ENCODE results near the gene C14orf119. TPM values are rescaled to one million over a fixed set of nuclear protein-coding genes. Genes with fewer than 3 reads are reported as not detected.

C14orf119 gene
- total RNA-seq, 2 experiments from 2014 or later, result 42.4 to 44.5 TPM

- no peaks in the 10 kb centered on the region for H4K20me1 ChIP-seq (ENCODE audit: insufficient read depth, low read length)
- peaks cover 22% of the 10 kb centered on the region for H3K4me1 ChIP-seq (ENCODE audit: insufficient read depth, low read length, poor library complexity, severe bottlenecking)
- ChIA-PET POLR2A (interaction anchor here (1.1 kb wide), 1 partner anchor 42 kb away, joined by 3 read pairs; the partner anchor contains the start of genes ACIN1 and C14orf119), CTCF (ENCODE audit: unreplicated experiment) (interaction anchor here (0.9 to 1.9 kb wide), 2 partner anchors 55 to 58 kb away, joined by 3 to 5 read pairs; no protein-coding TSS in a partner anchor)
- no peak for TF ChIP-seq EZH2phosphoT487 (IDR thresholded peaks at IDR 0.05; ENCODE audit: borderline replicate concordance, low read depth, low read length)
- no peak for TF ChIP-seq CTCF (conservative IDR thresholded peaks at IDR 0.05; ENCODE audit: low read length)
- no peak overlapping the region for H3K4me2 ChIP-seq (ENCODE audit: low read length)
- no peak overlapping the region for H2AFZ ChIP-seq (ENCODE audit: low read length)
- BruUV-seq (replicated peaks), result no TSS peak
- peaks cover 6% of the 10 kb centered on the region; the same call in 1 of the 2 replicates for H3K36me3 ChIP-seq (ENCODE audit: insufficient read depth, low read length)
- H3K79me2 ChIP-seq (ENCODE audit: insufficient read depth, low read depth, low read length), result no peaks in the 10 kb centered on the region
- H3K9me2 ChIP-seq (ENCODE audit: insufficient read depth, low read length), result no peaks in the 10 kb centered on the region
- no peak for DNase-seq (ENCODE audit: low spot score)
- no peak overlapping the region for H3K4me3 ChIP-seq (ENCODE audit: low read depth, low read length, poor library complexity, severe bottlenecking)
- H3K27ac ChIP-seq (ENCODE audit: low read depth, low read length, poor library complexity, severe bottlenecking), result no peak overlapping the region
- no peaks in the 10 kb centered on the region for H3K9me3 ChIP-seq (ENCODE audit: low read length)
- intact Hi-C loops (cut with micrococcal nuclease; ENCODE audit: unreplicated experiment), result loop anchor here (10.0 kb wide), 1 partner anchor 479 kb away; no protein-coding TSS in a partner anchor
Observed at GRCh38 chr14:23053426-23053825, 41.9 kb upstream of the C14orf119 start.

GRCh38 chr14:23054000-23054811, 41.1 kb upstream of the C14orf119 start:
- POLR2A ChIA-PET, result interaction anchor here (1.1 kb wide), 1 partner anchor 41 kb away, joined by 3 read pairs; the partner anchor contains the start of genes ACIN1 and C14orf119
- H2AFZ ChIP-seq (ENCODE audit: low read length), result no peak overlapping the region
- H3K4me1 ChIP-seq (ENCODE audit: insufficient read depth, low read length, poor library complexity, severe bottlenecking), result peaks cover 24% of the 10 kb centered on the region
- H4K20me1 ChIP-seq (ENCODE audit: insufficient read depth, low read length), result no peaks in the 10 kb centered on the region
- CTCF ChIA-PET (ENCODE audit: unreplicated experiment), result interaction anchor here (0.7 to 1.9 kb wide), 4 partner anchors 56 to 81 kb away, joined by 3 to 5 read pairs (median 3); no protein-coding TSS in a partner anchor
- TF ChIP-seq EZH2phosphoT487 (IDR thresholded peaks at IDR 0.05; ENCODE audit: borderline replicate concordance, low read depth, low read length) (no peak), CTCF (conservative IDR thresholded peaks at IDR 0.05; ENCODE audit: low read length) (peak; percentile 73)
- no peak overlapping the region for H3K4me2 ChIP-seq (ENCODE audit: low read length)
- no peak overlapping the region for H3K4me3 ChIP-seq (ENCODE audit: low read depth, low read length, poor library complexity, severe bottlenecking)
- peak; percentile 28 for DNase-seq (ENCODE audit: low spot score)
- no peaks in the 10 kb centered on the region for H3K9me2 ChIP-seq (ENCODE audit: insufficient read depth, low read length)
- H3K36me3 ChIP-seq (ENCODE audit: insufficient read depth, low read length), result peaks cover 12% of the 10 kb centered on the region
- intact Hi-C loops (cut with micrococcal nuclease; ENCODE audit: unreplicated experiment), result loop anchor here (1.0 to 10.0 kb wide), 2 partner anchors 60 to 479 kb away; no protein-coding TSS in a partner anchor
- no TSS peak for BruUV-seq (replicated peaks)
- H3K27ac ChIP-seq (ENCODE audit: low read depth, low read length, poor library complexity, severe bottlenecking), result no peak overlapping the region
- no peaks in the 10 kb centered on the region for H3K9me3 ChIP-seq (ENCODE audit: low read length)
- no peaks in the 10 kb centered on the region for H3K79me2 ChIP-seq (ENCODE audit: insufficient read depth, low read depth, low read length)

All from OCI-LY7 (cell line).